ENCODE data around the gene TNFAIP8L2.
"Not testable (repeated sequence)": the region's sequence is repeated elsewhere in the genome, so short reads cannot be mapped to it uniquely, and the experiment has no call there.

The TNFAIP8L2 gene

DNA sequence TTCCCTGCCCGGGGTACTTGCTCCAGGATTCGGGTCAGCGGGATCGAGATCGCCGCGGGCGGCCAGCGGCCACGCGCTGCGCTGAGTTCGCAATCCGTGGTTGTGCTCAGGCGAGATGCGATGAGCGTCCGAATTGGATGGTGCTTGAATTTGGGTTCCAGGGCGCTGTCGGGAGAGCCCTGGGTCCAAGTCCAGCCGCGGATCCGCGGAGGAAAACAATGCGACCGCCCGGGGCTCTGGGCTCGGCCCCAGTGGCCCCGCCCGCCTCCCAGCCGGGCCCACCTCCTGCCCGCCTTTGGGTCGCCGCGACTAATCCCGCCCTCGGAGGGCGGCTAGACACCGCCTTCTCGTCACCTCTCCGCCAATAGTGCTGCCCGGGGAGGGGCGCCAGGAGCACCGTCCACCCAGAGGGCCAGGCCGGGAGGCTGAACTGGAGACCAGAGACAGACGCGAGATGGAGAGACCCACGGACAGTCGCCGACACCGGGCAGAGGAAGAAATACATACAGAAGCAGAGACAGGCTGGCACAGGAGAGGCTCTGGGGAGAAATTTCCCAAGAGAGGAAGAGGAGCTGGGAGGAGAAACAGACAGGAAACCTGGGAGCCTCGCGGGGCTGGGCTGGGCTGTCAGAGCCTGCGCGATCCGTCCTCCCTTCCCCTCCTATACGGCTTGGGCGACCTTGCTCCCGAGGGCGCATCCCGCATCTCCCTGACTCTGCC lies 9.9 kb upstream of the TNFAIP8L2 start, which contains the start of gene SEMA6C:
Gene SEMA6C (minus strand): TSS at position 220 of the 720 bp plus-strand sequence. CDS start 4,010 bp downstream, outside the sequence.
- DNase-seq = peak; percentile 95

GRCh38 chr1:151147132-151147503 lies 9.3 kb upstream of the TNFAIP8L2 start:
- no peak for DNase-seq

DNA sequence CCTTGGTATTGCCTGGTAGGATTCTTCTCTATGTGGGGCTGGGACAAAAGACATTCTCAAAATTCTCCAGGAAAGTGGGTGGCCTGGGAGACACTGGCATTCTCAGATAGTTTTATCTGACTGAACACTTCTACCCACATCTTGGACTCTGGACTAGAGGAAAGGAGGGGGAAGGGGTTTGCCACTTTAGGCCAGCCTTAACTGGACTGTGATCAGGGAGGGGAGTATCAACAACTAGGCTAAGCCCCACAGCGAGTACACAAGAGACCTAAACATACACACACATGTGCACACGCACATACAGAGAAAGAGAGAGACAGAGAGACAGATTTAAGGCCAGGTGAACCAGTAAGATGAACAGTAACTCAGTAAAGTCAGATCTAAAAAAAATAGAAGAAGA lies 8.8 kb upstream of the TNFAIP8L2 start:
- peak; percentile 61 for DNase-seq

DNA sequence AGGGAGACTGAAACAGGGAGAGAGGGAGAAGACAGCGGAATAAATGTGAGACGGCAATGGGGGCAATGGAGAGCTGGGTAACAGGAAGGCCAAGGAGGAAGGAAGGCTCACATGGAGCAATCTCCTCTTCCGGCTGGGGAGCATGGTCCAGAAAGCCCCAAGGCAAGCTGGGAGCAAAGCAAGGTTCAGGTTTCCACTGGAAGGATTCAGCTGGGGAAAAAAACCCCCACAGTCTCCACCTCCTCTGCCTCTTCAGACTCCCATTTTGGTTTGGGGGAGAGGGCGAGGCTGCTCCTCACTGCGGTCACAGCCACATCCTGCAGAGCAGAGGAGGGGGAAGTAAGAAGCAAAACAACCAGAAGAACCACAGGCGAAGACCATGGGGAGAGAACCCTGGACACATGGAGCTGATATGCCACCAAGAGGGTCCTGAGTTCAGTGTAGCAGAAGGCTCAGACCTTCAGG lies 650 bp downstream of the TNFAIP8L2 start:
- peak; percentile 83 for DNase-seq

DNA sequence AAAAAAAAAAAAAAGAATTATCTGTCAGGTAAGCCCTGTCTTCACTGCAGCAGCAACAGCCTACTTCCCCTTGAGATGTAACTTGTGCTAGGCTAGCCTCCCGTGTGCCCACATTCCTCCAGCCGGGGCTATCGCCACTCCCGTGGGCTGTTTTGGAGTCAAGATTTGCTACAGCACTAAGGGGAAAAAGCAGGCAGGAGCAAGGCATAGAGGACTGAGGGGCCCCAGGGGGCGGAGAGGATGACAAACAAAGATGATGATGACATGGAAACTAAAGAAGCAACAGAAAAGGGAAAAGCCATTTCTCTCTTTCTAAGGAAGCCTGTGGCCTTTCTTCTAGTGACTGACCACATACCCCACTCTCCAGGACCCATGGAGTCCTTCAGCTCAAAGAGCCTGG lies 1.9 kb downstream of the TNFAIP8L2 start:
- no peak for DNase-seq

DNA sequence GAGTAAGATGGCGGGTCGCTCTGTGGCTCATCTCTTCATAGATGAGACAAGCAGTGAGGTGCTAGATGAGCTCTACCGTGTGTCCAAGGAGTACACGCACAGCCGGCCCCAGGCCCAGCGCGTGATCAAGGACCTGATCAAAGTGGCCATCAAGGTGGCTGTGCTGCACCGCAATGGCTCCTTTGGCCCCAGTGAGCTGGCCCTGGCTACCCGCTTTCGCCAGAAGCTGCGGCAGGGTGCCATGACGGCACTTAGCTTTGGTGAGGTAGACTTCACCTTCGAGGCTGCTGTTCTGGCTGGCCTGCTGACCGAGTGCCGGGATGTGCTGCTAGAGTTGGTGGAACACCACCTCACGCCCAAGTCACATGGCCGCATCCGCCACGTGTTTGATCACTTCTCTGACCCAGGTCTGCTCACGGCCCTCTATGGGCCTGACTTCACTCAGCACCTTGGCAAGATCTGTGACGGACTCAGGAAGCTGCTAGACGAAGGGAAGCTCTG lies 2.4 kb downstream of the TNFAIP8L2 start:
- no peak for DNase-seq

DNA sequence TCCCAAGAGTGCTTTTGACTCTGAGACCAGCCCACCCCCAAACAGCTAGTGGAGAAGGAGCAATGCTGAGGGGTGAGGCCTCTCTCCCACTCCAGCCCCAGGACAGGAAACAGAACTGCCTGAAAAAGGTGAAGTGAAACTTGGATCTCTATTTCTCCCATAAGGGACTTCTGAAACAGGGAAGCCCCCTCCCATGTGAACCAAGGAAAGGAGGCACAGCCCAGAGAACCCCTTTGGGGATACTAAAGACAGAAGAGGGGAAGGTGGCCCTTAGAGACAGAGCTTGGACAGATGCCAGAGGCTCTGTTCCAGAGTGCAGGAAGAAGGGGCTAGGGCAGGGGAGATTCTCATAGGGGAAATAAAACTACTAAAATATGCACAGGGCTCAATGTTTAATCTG lies 2.9 kb downstream of the TNFAIP8L2 start:
- DNase-seq = no peak

DNA sequence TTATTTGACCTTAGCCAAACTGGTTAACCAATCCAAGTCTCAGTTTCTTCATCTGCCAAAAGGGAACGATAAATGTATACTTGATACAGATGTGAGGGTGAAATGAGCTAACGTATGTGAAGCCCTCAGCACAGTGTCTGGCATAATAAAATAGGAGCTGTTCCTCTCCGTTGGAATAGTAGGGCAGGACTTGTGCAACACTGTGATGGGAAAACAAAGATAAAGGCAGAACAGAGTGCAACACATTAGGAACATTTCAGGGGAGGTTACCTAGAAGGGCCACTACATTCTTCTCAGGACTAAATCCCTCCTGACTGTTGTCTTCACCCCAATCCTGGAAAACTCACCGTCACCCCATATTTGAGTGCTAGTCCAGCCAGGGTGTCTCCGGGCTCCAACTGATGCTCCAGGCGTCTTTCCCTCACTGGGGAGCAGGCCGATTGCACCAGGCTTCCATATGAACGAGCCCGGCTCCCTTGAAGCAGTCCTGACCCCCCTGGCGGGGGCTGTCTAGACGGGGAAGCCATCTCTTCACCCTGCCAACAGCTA lies 8.4 kb downstream of the TNFAIP8L2 start:
- no peak for DNase-seq

DNA sequence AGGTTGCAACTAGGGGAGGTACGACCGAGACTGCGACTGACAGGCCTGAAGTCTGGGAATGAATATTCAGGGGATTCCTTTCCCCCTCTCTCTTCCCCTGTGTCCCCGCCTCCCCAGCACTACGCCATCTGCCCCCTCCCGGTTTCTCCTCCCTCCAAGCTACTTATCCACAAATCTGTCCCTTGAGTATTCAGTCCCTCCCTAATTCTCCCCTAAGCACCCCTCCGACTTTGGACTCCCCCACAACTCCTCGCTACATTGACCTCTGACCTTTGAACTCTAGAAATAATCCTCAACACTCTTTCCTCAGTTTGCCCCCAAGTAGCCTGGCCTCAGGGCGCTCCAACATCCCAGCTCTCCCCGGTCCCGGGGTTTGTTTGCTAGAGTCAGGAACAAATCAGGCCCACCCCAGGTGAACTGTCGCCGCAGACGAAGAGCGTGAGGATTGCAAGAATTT lies 8.9 kb downstream of the TNFAIP8L2 start:
- peak; percentile 16 for DNase-seq

GRCh38 chr1:151165738-151166504 lies 9.5 kb downstream of the TNFAIP8L2 start, which contains the start of the genes LYSMD1 and SCNM1:
LYSMD1 (minus strand) TSS chr1:151165902; CDS start chr1:151165258, 644 bp downstream.
SCNM1 (plus strand) TSS chr1:151166144; CDS start chr1:151166153, 9 bp downstream.
- DNase-seq = peak; percentile 99

DNA sequence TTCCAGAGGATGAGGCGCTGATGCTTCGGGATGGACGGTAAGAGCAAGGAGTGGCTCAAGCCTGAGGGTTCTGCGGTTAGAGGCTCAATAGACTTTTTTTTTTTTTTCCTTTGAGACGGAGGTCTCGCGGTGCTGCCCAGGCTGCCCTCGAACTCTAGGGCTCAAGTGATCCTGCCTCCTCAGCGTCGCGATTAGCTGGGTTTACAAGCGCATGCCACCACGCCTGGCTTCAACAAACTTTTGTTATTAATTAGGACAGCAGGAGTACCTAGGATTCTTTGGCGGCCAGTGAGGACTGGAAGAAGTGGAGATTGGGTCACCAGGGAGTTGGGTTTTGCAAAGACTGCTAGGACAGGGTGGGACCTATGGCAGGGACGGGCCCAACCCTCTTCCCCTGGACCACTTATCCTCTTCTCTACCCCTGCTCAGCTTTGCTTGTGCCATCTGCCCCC lies 10.1 kb downstream of the TNFAIP8L2 start:
- peak; percentile 69 for DNase-seq

DNA sequence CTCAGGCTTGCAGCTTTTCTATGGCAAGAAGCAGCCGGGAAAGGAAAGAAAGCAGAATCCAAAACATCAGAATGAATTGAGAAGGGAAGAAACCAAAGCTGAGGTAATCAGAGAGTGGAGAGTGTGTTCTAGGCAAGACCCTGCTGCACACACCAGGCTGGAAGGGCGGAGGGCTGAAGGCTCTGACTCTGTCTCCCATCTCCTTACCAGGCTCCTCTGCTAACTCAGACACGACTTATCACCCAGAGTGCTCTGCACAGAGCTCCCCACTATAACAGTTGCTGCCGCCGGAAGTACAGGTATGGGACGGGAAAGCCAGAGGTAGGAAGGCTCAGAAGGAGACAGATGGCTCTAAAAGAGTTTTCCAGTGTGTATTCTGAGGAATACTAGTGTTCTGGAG lies 10.7 kb downstream of the TNFAIP8L2 start:
- no peak for DNase-seq

DNA sequence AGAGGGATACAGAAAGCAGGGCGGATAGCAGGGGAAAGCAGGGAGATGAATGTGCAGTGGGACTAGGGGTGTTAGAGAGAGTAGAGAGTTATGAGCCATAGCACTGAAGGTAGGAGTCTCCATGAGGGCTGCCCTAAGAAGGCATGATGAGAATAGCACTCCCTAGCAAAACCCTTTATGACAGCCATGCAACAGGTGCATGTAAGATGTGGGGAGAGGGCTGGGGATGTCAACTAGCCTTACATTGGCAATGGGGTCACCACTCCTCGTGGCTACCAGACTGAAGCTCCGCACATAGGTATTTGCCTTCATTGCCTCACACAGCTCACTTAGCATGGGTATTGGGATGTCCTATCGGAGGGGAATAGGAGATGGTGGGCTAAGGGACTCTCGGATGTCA lies 14.7 kb downstream of the TNFAIP8L2 start:
- DNase-seq = no peak

GRCh38 chr1:151175041-151175741 lies 18.7 kb downstream of the TNFAIP8L2 start:
- DNase-seq = no peak

DNA sequence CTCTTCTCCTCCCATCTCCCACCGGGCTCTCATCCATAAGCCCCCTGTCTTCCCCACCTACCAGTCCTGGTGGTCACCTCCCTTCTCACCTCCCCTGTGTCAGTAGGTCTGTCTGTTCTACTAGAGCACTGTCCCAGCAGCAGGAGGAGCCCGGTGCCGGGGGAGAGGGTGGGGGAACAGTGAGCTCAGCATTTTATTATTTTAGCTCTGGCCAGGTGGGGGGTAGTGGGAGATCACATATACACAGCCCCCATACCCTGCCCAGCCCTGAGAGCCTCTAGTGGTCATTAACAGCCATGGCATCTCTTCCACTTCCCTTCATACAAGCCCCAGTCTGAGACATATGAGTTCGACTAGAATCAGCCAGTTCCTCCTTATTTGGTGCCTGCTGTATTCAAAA lies 19.4 kb downstream of the TNFAIP8L2 start, which contains the start of gene TMOD4:
Gene TMOD4 (minus strand): TSS at position 119 of the 400 bp plus-strand sequence. CDS start 1,106 bp downstream, outside the sequence.
- peak; percentile 76 for DNase-seq

GRCh38 chr1:151176514-151177045 lies 20.1 kb downstream of the TNFAIP8L2 start:
- no peak for DNase-seq

DNA sequence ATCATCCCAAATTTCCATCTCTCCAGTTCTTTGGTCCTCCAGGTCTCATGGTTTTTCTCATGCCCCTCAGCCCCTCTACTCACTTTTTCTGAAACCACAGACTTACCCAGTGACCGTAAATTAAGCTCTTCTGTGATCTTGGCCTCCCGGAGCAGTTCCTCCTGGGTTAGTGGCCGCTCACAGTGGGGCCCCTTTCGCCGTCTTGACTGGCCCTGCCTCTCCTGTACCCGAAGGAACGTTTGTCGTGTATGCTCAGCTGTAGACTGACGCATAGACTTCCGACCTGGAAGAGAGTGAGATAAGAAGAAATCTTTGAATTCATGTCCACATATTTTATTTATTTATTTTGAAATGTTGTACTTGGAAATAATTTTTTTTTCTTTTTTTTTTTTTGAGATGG lies 27.8 kb downstream of the TNFAIP8L2 start:
- DNase-seq = no peak

DNA sequence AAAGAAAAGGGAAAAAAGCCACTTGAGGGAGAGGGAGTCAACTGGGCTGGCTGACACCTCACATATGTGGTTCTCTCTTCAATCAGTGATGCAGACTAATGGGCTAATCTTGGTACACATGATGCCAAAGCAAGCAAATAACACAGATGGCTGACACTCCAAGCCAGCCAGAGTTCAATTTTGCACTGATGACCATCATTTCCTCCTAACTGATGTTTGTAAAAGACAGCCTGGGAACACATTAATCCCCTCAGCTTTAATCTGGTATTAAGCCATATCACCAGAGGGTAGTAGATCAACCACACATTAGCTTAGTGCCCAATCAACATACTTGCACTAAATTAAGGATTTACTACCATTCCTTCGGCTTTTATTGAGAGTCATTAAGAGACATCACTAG lies 30.8 kb downstream of the TNFAIP8L2 start:
- no peak for DNase-seq

DNA sequence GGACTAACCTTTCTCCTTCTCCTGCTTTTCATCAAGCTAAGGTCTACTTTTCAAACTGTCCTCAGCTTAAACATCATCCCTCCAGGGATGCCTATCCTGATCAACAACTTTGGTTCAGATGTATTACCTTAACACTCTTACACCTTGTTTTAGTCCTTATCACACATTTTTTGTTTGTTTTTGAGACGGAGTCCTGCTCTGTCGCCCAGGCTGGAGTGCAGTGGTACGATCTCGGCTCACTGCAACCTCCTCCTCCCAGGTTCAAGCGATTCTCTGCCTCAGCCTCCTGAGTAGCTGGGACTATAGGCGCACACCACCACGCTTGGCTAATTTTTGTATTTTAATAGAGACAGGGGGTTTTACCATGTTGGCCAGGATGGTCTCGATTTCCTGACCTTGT lies 32.2 kb downstream of the TNFAIP8L2 start:
- not testable (repeated sequence) for DNase-seq

DNA sequence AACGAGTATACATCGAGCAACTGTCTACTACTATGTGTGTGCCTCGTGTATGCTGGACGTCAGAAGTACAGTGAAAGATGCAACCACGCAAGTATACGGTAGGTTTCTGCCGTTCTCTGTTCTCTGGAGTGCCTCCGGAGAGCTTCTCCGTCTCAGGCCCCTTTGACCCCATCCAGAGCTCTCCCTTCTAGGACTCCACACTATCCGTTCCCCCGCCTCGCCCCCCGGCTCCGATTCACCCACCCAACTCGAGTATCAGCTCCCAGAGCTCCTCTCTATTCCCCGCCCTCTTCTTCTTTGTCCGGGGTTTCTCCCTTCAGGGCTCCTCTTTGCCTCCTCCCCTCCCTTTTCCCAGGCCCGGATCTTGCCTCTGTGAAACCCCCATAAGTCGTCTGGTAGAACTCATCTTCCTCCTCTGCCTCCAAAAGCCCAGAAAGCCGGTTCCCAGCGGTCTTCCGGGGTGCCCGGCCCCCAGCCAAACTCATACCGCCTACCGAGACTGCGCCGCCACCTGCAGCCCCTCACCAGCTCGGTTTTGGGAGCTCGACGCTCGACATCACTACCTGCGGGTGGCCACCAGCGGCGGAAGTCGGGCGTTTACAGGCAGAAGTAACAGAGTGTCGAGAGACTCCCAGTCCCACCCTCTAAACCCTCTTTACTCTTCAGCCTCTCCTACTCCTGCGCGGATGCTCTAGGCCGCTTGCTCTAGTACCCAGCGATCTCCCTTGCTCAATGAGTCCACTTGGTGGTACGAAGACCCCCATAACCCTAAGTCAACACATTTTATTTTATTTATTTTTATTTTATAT lies 33.4 kb downstream of the TNFAIP8L2 start, which contains the start of gene VPS72:
Gene VPS72 (minus strand): TSS at position 561 of the 809 bp plus-strand sequence. CDS start 76 bp downstream, at position 485.
- peak; percentile 97 for DNase-seq

GRCh38 chr1:151192047-151192446 lies 35.6 kb downstream of the TNFAIP8L2 start:
- DNase-seq = no peak

Measured in hematopoietic multipotent progenitor cell treated with erythropoietin and hydrocortisone succinate and interleukin-3 and kit ligand, for 6 days (in vitro differentiated cells).